ENCODE results near the gene PTPRJ. TPM values are rescaled to one million over a fixed set of nuclear protein-coding genes. Genes with fewer than 3 reads are reported as not detected.
A peak's percentile ranks its signal among the peaks of the same experiment; 100 is the strongest.

PTPRJ gene
- polyA plus RNA-seq, 3 donors: 10.0 to 36.4 (median 14.6) TPM

DNA sequence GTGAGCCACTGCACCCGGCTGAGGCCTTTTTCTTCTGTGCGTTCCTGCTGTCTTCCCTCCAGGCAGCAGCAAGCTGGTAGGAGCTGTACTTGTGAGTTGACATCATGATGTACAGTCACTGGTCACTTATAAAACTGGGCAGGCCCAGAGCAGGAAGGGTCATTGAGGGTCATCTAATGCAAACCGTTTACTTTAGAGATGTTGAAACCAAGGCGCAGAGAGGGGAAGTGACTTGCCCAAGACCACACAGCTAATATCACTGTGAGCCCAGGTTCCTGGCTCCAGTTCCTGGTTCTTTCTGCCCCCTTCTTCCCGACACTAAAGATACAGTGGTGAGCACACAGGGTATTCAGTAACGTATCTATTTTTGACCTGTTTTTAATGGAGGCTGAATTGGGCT is 27.3 kb downstream of the PTPRJ start:
- DNase-seq: peak; percentile 94 to 99 (median 98)
- intact Hi-C loops (cut with micrococcal nuclease): loop anchor here in 1 of 2 donors (1.0 to 2.0 kb wide), 2 partner anchors 8 to 15 kb away; no protein-coding TSS in a partner anchor
- 0% methylated on average over 2 of the region's 6 CpGs for WGBS (ENCODE audit: insufficient coverage)
- H3K4me1 ChIP-seq (ENCODE audit: control insufficient read depth in 1 of 2, insufficient read depth in 2 of 2, low read length in 2 of 2): peaks cover 85 to 86% of the 10 kb centered on the region in 2 donors
- H3K4me3 ChIP-seq (replicated peaks in 1 of 3; ENCODE audit: low read depth in 2 of 3, low read length in 3 of 3): peak overlapping the region in 1 of 3 experiments; percentile 49
- peak overlapping the region; percentile 95 to 96 for H3K27ac ChIP-seq (ENCODE audit: low read depth in 1 of 2, low read length in 2 of 2)
- H3K9me3 ChIP-seq (replicated peaks in 1 of 2; ENCODE audit: control insufficient read depth in 1 of 2, insufficient read depth in 1 of 2, low read length in 2 of 2): no peaks in the 10 kb centered on the region
- Mint-ChIP-seq H3K4me3 (peak overlapping the region; percentile 51 to 72), H3K4me1 (peaks cover 79% of the 10 kb centered on the region), H3K27me3 (ENCODE audit: low read depth in 3 of 3) (peaks cover 0 to 5% (median 0%) of the 10 kb centered on the region in 3 donors), H3K36me3 (peaks cover 0 to 13% of the 10 kb centered on the region in 2 donors), H3K27ac (peak overlapping the region; percentile 96 to 99 (median 97)), H3K9me3 (peaks cover 0 to 2% (median 0%) of the 10 kb centered on the region in 7 donors)
- H3K36me3 ChIP-seq (replicated peaks in 1 of 2; ENCODE audit: control insufficient read depth in 1 of 2, insufficient read depth in 2 of 2, low read length in 2 of 2): no peaks in the 10 kb centered on the region
- H2AFZ ChIP-seq (ENCODE audit: insufficient read depth, low read depth, low read length, poor library complexity, severe bottlenecking): no peak overlapping the region
- H3K79me2 ChIP-seq (ENCODE audit: insufficient read depth, low read length): peaks cover 99% of the 10 kb centered on the region
- peak overlapping the region; percentile 55 for H3K9ac ChIP-seq (ENCODE audit: insufficient read depth, low read length, poor library complexity, severe bottlenecking)
- H4K20me1 ChIP-seq (ENCODE audit: insufficient read depth, low read length): peaks cover 83% of the 10 kb centered on the region
- no peaks in the 10 kb centered on the region for H3K27me3 ChIP-seq (ENCODE audit: control insufficient read depth in 2 of 2, insufficient read depth in 2 of 2, low read length in 2 of 2)
- H3K4me2 ChIP-seq (replicated peaks; ENCODE audit: extremely low read depth, low read length, poor library complexity, severe bottlenecking): peak overlapping the region; percentile 51
- TF ChIP-seq, protein P1, sequence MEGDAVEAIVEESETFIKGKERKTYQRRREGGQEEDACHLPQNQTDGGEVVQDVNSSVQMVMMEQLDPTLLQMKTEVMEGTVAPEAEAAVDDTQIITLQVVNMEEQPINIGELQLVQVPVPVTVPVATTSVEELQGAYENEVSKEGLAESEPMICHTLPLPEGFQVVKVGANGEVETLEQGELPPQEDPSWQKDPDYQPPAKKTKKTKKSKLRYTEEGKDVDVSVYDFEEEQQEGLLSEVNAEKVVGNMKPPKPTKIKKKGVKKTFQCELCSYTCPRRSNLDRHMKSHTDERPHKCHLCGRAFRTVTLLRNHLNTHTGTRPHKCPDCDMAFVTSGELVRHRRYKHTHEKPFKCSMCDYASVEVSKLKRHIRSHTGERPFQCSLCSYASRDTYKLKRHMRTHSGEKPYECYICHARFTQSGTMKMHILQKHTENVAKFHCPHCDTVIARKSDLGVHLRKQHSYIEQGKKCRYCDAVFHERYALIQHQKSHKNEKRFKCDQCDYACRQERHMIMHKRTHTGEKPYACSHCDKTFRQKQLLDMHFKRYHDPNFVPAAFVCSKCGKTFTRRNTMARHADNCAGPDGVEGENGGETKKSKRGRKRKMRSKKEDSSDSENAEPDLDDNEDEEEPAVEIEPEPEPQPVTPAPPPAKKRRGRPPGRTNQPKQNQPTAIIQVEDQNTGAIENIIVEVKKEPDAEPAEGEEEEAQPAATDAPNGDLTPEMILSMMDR (IDR thresholded peaks at IDR 0.05): no peak

- Histone ChIP-seq H3K27ac (ENCODE audit: low read depth in 1 of 2, low read length in 2 of 2) (peak overlapping the region; percentile 95 to 96), H3K79me2 (ENCODE audit: insufficient read depth, low read length) (peaks cover 99% of the 10 kb centered on the region), H3K9ac (ENCODE audit: insufficient read depth, low read length, poor library complexity, severe bottlenecking) (no peak overlapping the region), H4K20me1 (ENCODE audit: insufficient read depth, low read length) (peaks cover 81% of the 10 kb centered on the region), H3K4me3 (replicated peaks in 1 of 3; ENCODE audit: low read depth in 2 of 3, low read length in 3 of 3) (no peak overlapping the region), H3K4me2 (replicated peaks; ENCODE audit: extremely low read depth, low read length, poor library complexity, severe bottlenecking) (no peak overlapping the region), H3K36me3 (replicated peaks in 1 of 2; ENCODE audit: control insufficient read depth in 1 of 2, insufficient read depth in 2 of 2, low read length in 2 of 2) (no peaks in the 10 kb centered on the region), H3K9me3 (replicated peaks in 1 of 2; ENCODE audit: control insufficient read depth in 1 of 2, insufficient read depth in 1 of 2, low read length in 2 of 2) (no peaks in the 10 kb centered on the region), H2AFZ (ENCODE audit: insufficient read depth, low read depth, low read length, poor library complexity, severe bottlenecking) (no peak overlapping the region), H3K4me1 (ENCODE audit: control insufficient read depth in 1 of 2, insufficient read depth in 2 of 2, low read length in 2 of 2) (peaks cover 91 to 92% of the 10 kb centered on the region in 2 donors), H3K27me3 (ENCODE audit: control insufficient read depth in 2 of 2, insufficient read depth in 2 of 2, low read length in 2 of 2) (no peaks in the 10 kb centered on the region)
- TF ChIP-seq, protein P1 (IDR thresholded peaks at IDR 0.05): no peak
- peak; percentile 72 to 92 (median 72) for DNase-seq
- H3K27me3 Mint-ChIP-seq (ENCODE audit: low read depth in 3 of 3): peaks cover 0 to 5% (median 0%) of the 10 kb centered on the region in 3 donors
- peaks cover 91% of the 10 kb centered on the region for H3K4me1 Mint-ChIP-seq
- WGBS (ENCODE audit: insufficient coverage): 95% methylated on average over 3 of the region's 4 CpGs
- no peak overlapping the region for H3K4me3 Mint-ChIP-seq
- H3K36me3 Mint-ChIP-seq: peaks cover 0 to 11% of the 10 kb centered on the region in 2 donors
- intact Hi-C loops (cut with micrococcal nuclease): no loop called here
- H3K27ac Mint-ChIP-seq: peak overlapping the region; percentile 96 to 99 (median 97)
- H3K9me3 Mint-ChIP-seq: peaks cover 0 to 2% (median 0%) of the 10 kb centered on the region in 7 donors
Observed at GRCh38 chr11:48008951-48009270, 28.6 kb downstream of the PTPRJ start.
